ENCODE measurements around the gene RAPGEF5. TPM values are rescaled to one million over a fixed set of nuclear protein-coding genes. Genes with fewer than 3 reads are reported as not detected.

Gene RAPGEF5
- polyA plus RNA-seq, 1 donor (not counting 4 experiments of a cell fraction or from before 2014, with no cell fraction given) = 2.1 TPM

DNA sequence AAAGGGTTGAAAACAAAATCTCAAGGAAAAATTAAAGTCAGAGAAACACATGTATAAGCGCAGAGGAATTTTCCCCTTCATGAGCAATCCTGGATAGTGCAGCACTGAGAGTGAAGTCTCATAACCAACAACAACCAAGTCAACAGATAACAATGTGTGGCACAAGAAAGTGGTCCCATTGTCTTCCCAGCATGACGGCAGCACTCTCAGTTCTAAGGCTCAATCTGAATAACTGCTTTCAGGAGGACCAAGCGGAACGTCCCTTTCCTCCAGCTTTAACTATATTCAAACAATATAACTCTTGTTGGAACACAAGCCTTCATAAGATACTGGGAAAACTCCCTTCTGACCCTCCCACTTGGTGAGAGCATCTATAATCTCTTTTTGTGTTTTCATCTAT, 137.9 kb downstream of the RAPGEF5 start:
- H3K9me3 ChIP-seq (ENCODE audit: control insufficient read depth, low read depth, low read length) = no peaks in the 10 kb centered on the region
- H3K36me3 ChIP-seq (ENCODE audit: control insufficient read depth in 2 of 2, extremely low read depth in 1 of 2, insufficient read depth in 2 of 2, low read length in 2 of 2) = no peaks in the 10 kb centered on the region
- FAIRE-seq = no peak
- H3K79me2 ChIP-seq (ENCODE audit: control insufficient read depth, insufficient read depth, low read length) = no peaks in the 10 kb centered on the region
- H3K9me1 ChIP-seq (ENCODE audit: control insufficient read depth, extremely low read depth, insufficient read depth, low read length) = no peaks in the 10 kb centered on the region
- H3K27me3 ChIP-seq (ENCODE audit: control insufficient read depth, extremely low read depth, insufficient read depth, low read length) = no peaks in the 10 kb centered on the region
- H3K4me2 ChIP-seq (ENCODE audit: control insufficient read depth, extremely low read depth, insufficient read depth, low read depth, low read length) = no peak overlapping the region
- H4K20me1 ChIP-seq (ENCODE audit: control insufficient read depth, extremely low read depth, insufficient read depth, low read length) = no peaks in the 10 kb centered on the region
- dilution Hi-C loops (cut with MboI; ENCODE audit: extremely low pct_ligation_motif_present, low sequenced_read_pairs) = no loop called here
- no peak overlapping the region for H3K4me3 ChIP-seq (ENCODE audit: control insufficient read depth in 2 of 3, extremely low read depth in 1 of 3, insufficient read depth in 2 of 3, low read depth in 1 of 3, low read length in 3 of 3)
- no peak for DNase-seq (ENCODE audit: low read depth, low spot score)
- no peak overlapping the region for H2AFZ ChIP-seq (ENCODE audit: control insufficient read depth, low read length)
- no peak overlapping the region for H3K27ac ChIP-seq (ENCODE audit: control insufficient read depth, insufficient read depth, low read length)
- H3K9ac ChIP-seq (ENCODE audit: control insufficient read depth, extremely low read depth, insufficient read depth, low read length) = no peak overlapping the region
- TF ChIP-seq EZH2 (IDR thresholded peaks at IDR 0.05; ENCODE audit: low read length) = no peak
- TF ChIP-seq, protein P1, sequence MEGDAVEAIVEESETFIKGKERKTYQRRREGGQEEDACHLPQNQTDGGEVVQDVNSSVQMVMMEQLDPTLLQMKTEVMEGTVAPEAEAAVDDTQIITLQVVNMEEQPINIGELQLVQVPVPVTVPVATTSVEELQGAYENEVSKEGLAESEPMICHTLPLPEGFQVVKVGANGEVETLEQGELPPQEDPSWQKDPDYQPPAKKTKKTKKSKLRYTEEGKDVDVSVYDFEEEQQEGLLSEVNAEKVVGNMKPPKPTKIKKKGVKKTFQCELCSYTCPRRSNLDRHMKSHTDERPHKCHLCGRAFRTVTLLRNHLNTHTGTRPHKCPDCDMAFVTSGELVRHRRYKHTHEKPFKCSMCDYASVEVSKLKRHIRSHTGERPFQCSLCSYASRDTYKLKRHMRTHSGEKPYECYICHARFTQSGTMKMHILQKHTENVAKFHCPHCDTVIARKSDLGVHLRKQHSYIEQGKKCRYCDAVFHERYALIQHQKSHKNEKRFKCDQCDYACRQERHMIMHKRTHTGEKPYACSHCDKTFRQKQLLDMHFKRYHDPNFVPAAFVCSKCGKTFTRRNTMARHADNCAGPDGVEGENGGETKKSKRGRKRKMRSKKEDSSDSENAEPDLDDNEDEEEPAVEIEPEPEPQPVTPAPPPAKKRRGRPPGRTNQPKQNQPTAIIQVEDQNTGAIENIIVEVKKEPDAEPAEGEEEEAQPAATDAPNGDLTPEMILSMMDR (optimal IDR thresholded peaks at IDR 0.05 in 1 of 3, IDR thresholded peaks at IDR 0.05 in 1 of 3, conservative IDR thresholded peaks at IDR 0.05 in 1 of 3; ENCODE audit: extremely low read depth in 1 of 3, insufficient read depth in 2 of 3, low read length in 3 of 3) = no peak
- peaks cover 16% of the 10 kb centered on the region for H3K4me1 ChIP-seq (ENCODE audit: control insufficient read depth, extremely low read depth, insufficient read depth, low read length)

DNA sequence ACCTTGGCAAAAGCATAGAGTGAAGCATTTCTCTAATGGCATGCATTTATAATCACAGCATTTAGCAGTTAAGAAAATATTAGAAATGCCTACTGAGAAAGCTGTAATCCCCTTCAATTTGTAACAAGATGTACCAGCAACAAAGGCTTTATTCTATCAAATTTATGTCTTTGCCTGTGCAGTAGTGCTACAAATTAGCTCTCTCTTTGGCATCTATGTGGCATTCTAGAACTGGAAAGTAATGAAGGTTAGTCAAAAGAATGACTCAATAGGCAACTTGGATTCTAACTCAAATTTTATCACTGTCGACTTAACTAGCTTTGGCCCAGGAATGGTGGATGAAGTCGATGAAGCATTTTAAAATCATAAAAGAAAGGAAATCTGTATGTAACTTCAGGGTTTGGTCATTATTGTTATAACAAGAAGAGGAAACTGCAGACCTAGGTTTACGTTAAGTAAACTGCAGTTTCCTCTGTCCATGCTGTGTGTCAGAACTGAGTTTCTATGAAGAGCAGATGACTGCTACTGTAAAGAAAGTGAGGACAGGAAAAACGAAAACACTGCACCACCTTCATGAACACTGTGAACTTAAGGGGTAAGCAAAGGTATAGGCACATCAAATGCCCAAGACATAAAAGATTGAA, 140.0 kb downstream of the RAPGEF5 start:
- H2AFZ ChIP-seq (ENCODE audit: control insufficient read depth, low read length) = no peak overlapping the region
- no peak overlapping the region for H3K9ac ChIP-seq (ENCODE audit: control insufficient read depth, extremely low read depth, insufficient read depth, low read length)
- peaks cover 16% of the 10 kb centered on the region for H3K4me1 ChIP-seq (ENCODE audit: control insufficient read depth, extremely low read depth, insufficient read depth, low read length)
- TF ChIP-seq, protein P1 (optimal IDR thresholded peaks at IDR 0.05 in 1 of 3, IDR thresholded peaks at IDR 0.05 in 1 of 3, conservative IDR thresholded peaks at IDR 0.05 in 1 of 3; ENCODE audit: extremely low read depth in 1 of 3, insufficient read depth in 2 of 3, low read length in 3 of 3) = no peak
- no peak for TF ChIP-seq EZH2 (IDR thresholded peaks at IDR 0.05; ENCODE audit: low read length)
- H3K79me2 ChIP-seq (ENCODE audit: control insufficient read depth, insufficient read depth, low read length) = no peaks in the 10 kb centered on the region
- FAIRE-seq (no peak), DNase-seq (ENCODE audit: low read depth, low spot score) (no peak)
- H3K27ac ChIP-seq (ENCODE audit: control insufficient read depth, insufficient read depth, low read length) = no peak overlapping the region
- H4K20me1 ChIP-seq (ENCODE audit: control insufficient read depth, extremely low read depth, insufficient read depth, low read length) = no peaks in the 10 kb centered on the region
- H3K36me3 ChIP-seq (ENCODE audit: control insufficient read depth in 2 of 2, extremely low read depth in 1 of 2, insufficient read depth in 2 of 2, low read length in 2 of 2) = no peaks in the 10 kb centered on the region
- H3K27me3 ChIP-seq (ENCODE audit: control insufficient read depth, extremely low read depth, insufficient read depth, low read length) = no peaks in the 10 kb centered on the region
- H3K4me3 ChIP-seq (ENCODE audit: control insufficient read depth in 2 of 3, extremely low read depth in 1 of 3, insufficient read depth in 2 of 3, low read depth in 1 of 3, low read length in 3 of 3) = no peak overlapping the region
- no peak overlapping the region for H3K4me2 ChIP-seq (ENCODE audit: control insufficient read depth, extremely low read depth, insufficient read depth, low read depth, low read length)
- H3K9me1 ChIP-seq (ENCODE audit: control insufficient read depth, extremely low read depth, insufficient read depth, low read length) = no peaks in the 10 kb centered on the region
- dilution Hi-C loops (cut with MboI; ENCODE audit: extremely low pct_ligation_motif_present, low sequenced_read_pairs) = no loop called here
- H3K9me3 ChIP-seq (ENCODE audit: control insufficient read depth, low read depth, low read length) = no peaks in the 10 kb centered on the region

All from keratinocyte (primary cell).